A549 (cell line): Measurements from ENCODE around the gene HDLBP. TPM values are rescaled to one million over a fixed set of nuclear protein-coding genes. Genes with fewer than 3 reads are reported as not detected.

Experiments used
- ATAC-seq, 2 experiments: fragments of 200-7000 bp in 1 of 2; fragments of >200 bp in 1 of 2; cut with Nextera tagmentation in 1 of 2; cut with Tn5 transposase in 1 of 2; 3 replicates each; pipeline versions ENCODE4 v1.8.0 to v1.9.1; 2018 to 2020; ENCODE audit warnings: mild to moderate bottlenecking in 1 of 2, moderate library complexity in 1 of 2
- CTCF ChIA-PET: fragments of 300-600 bp; sonication (Branson Sonifier 250); formaldehyde crosslinking; extraction: SDS; loops from one replicate; lab custom pipeline; 2021; ENCODE audit warnings: antibody characterized with exemption, inconsistent platforms; lab: Yijun Ruan, JAX
- POLR2A ChIA-PET: fragments of 350-600 bp; formaldehyde crosslinking; extraction: SDS; loops from one replicate; lab custom pipeline; 2021; ENCODE audit warnings: antibody characterized with exemption, inconsistent platforms; lab: Yijun Ruan, JAX
- DNase-seq, 2 experiments: peaks; one replicate each; pipeline versions ENCODE4 v3.0.0 to v3.0.0-alpha.2; 2011 to 2016; ENCODE audit warnings: low read depth in 1 of 2, low spot score in 1 of 2
- FAIRE-seq: peaks from 2 replicates; lab custom pipeline; 2011; peaks lifted over from hg19 to GRCh38; lab: Jason Lieb, UNC
- H3K27ac ChIP-seq, 2 experiments: fragments of >200 bp; sonication (Bioruptor Twin); formaldehyde crosslinking; 3 replicates each; pipeline ENCODE4 v1.5.1; 2016 to 2017
- H3K4me1 ChIP-seq: fragments of >200 bp; sonication (Bioruptor Twin); formaldehyde crosslinking; 3 replicates; pipeline ENCODE4 v1.6.1; 2016
- H3K4me2 ChIP-seq: fragments of >200 bp; sonication (Bioruptor Twin); formaldehyde crosslinking; 3 replicates; pipeline ENCODE4 v1.6.1; 2016
- H3K4me3 ChIP-seq: fragments of >200 bp; sonication (Bioruptor Twin); formaldehyde crosslinking; 3 replicates; pipeline ENCODE4 v1.5.1; 2016
- H3K9me3 ChIP-seq: fragments of >200 bp; sonication (Bioruptor Twin); formaldehyde crosslinking; 3 replicates; pipeline ENCODE4 v1.6.1; 2016
- BHLHE40 ChIP-seq: IDR thresholded peaks from 2 replicates; pipeline ENCODE4 v1.6.1; 2012; ENCODE audit warnings: low read depth, low read length, inconsistent platforms
- CHD2 ChIP-seq: fragments of 150-350 bp; IDR thresholded peaks from 2 replicates; pipeline ENCODE4 v1.6.1; 2014; ENCODE audit warnings: low read length; ENCODE audit not compliant: partially characterized antibody
- CHD4 ChIP-seq: fragments of 200-600 bp; sonication (generic); IDR thresholded peaks from 2 replicates; pipeline ENCODE4 v1.6.1; 2016; ENCODE audit warnings: antibody characterized with exemption, mild to moderate bottlenecking, borderline replicate concordance
- EHF ChIP-seq: fragments of 250-450 bp; sonication (Bioruptor Pico); IDR thresholded peaks from 2 replicates; pipeline ENCODE4 v1.5.0; 2020; ENCODE audit warnings: mild to moderate bottlenecking
- EP300 ChIP-seq, 2 experiments: fragments of >200 bp; sonication (Bioruptor Twin); formaldehyde crosslinking; IDR thresholded peaks; 2 replicates in 1 of 2; 3 replicates in 1 of 2; pipeline ENCODE4 v1.6.1; 2016 to 2017
- FOSL2 ChIP-seq, 2 experiments: fragments of 450-650 bp in 1 of 2; fragments of >200 bp in 1 of 2; sonication (Bioruptor Twin) in 1 of 2; formaldehyde crosslinking; IDR thresholded peaks; 2 replicates each; pipeline versions ENCODE4 v1.5.0 to v1.6.1; 2016 to 2020; ENCODE audit warnings: mild to moderate bottlenecking in 1 of 2, moderate library complexity in 1 of 2
- GATA3 ChIP-seq: IDR thresholded peaks from 2 replicates; pipeline ENCODE4 v1.6.1; 2012; ENCODE audit warnings: borderline replicate concordance
- HOXA7 ChIP-seq: fragments of 250-450 bp; sonication (Bioruptor Pico); IDR thresholded peaks from 2 replicates; pipeline ENCODE4 v1.5.0; 2020; ENCODE audit warnings: mild to moderate bottlenecking, moderate library complexity
- HOXB13 ChIP-seq: fragments of 250-450 bp; sonication (Bioruptor Pico); IDR thresholded peaks from 2 replicates; pipeline ENCODE4 v1.5.0; 2020; ENCODE audit warnings: low read depth, mild to moderate bottlenecking, moderate library complexity
- KDM1A ChIP-seq: fragments of 200-600 bp; sonication (generic); IDR thresholded peaks from 2 replicates; pipeline ENCODE4 v1.6.1; 2016; ENCODE audit warnings: low read depth, mild to moderate bottlenecking
- KDM5A ChIP-seq: fragments of 200-600 bp; sonication (generic); IDR thresholded peaks from 2 replicates; pipeline ENCODE4 v1.6.1; 2016; ENCODE audit warnings: antibody characterized with exemption, mild to moderate bottlenecking
- MAFK ChIP-seq: fragments of 450-650 bp; IDR thresholded peaks from 2 replicates; pipeline ENCODE4 v1.6.1; 2014; ENCODE audit not compliant: partially characterized antibody
- NFE2L2 ChIP-seq: fragments of 150-350 bp; conservative IDR thresholded peaks from 2 replicates; pipeline ENCODE4 v1.6.1; 2014; ENCODE audit warnings: low read length
- NR3C1 ChIP-seq: fragments of >200 bp; sonication (Bioruptor Twin); formaldehyde crosslinking; IDR thresholded peaks from 3 replicates; pipeline ENCODE4 v1.6.1; 2017
- POLR2A ChIP-seq: IDR thresholded peaks from 2 replicates; pipeline ENCODE4 v1.6.1; 2012; ENCODE audit warnings: mild to moderate bottlenecking, low read length
- POLR2AphosphoS2 ChIP-seq: conservative IDR thresholded peaks from 2 replicates; pipeline ENCODE4 v1.6.1; 2012; ENCODE audit warnings: low read length, improper control_type of control experiment, inconsistent platforms
- RNF2 ChIP-seq: fragments of 200-600 bp; sonication (generic); IDR thresholded peaks from 2 replicates; pipeline ENCODE4 v1.6.1; 2016; ENCODE audit warnings: low read depth, mild to moderate bottlenecking, antibody characterized with exemption, moderate library complexity, borderline replicate concordance
- SREBF2 ChIP-seq: fragments of 450-650 bp; IDR thresholded peaks from 2 replicates; pipeline ENCODE4 v1.6.1; 2014; ENCODE audit warnings: mild to moderate bottlenecking, moderate library complexity
- ZNF302 ChIP-seq: fragments of 250-450 bp; sonication (Bioruptor Pico); IDR thresholded peaks from 2 replicates; pipeline ENCODE4 v1.9.0; 2021; ENCODE audit warnings: inconsistent platforms, mild to moderate bottlenecking, moderate library complexity
- WGBS: methylation state at CpG from one replicate; pipeline ENCODE4 v1.1.6; 2017; ENCODE audit errors: missing lambda C conversion rate; 5-methylcytosine and 5-hydroxymethylcytosine counted together
- polyA plus RNA-seq, 4 experiments: library from polyadenylated mRNA; depleted of rRNA in 3 of 4; stranded (reverse); fragments of >200 nt; fragmentation: RNase III in 1 of 4; extraction: RNeasy Plus Mini Kit Qiagen cat#74134 plus additional on column Dnase treatment in 1 of 4; gene quantifications; 2 replicates in 3 of 4; 3 replicates in 1 of 4; pipeline ENCODE4 v1.2.3, GENCODE V29; 2011 to 2017
- TF ChIP-seq, protein P1 (sequence below): fragments of 200-600 bp; sonication (generic); IDR thresholded peaks from 2 replicates; pipeline ENCODE4 v1.6.1; 2016; ENCODE audit warnings: antibody characterized with exemption, mild to moderate bottlenecking, moderate library complexity
- TF ChIP-seq, protein P2 (sequence below): fragments of >200 bp; sonication (Bioruptor Twin); formaldehyde crosslinking; IDR thresholded peaks from 3 replicates; pipeline ENCODE4 v1.6.1; 2016
- TF ChIP-seq, protein P3 (sequence below): IDR thresholded peaks from 2 replicates; pipeline ENCODE4 v1.6.1; 2012

Gene HDLBP
- polyA plus RNA-seq, 2 of the 4 experiments (the other 2 are of a cell fraction): 248 to 292 TPM

DNA sequence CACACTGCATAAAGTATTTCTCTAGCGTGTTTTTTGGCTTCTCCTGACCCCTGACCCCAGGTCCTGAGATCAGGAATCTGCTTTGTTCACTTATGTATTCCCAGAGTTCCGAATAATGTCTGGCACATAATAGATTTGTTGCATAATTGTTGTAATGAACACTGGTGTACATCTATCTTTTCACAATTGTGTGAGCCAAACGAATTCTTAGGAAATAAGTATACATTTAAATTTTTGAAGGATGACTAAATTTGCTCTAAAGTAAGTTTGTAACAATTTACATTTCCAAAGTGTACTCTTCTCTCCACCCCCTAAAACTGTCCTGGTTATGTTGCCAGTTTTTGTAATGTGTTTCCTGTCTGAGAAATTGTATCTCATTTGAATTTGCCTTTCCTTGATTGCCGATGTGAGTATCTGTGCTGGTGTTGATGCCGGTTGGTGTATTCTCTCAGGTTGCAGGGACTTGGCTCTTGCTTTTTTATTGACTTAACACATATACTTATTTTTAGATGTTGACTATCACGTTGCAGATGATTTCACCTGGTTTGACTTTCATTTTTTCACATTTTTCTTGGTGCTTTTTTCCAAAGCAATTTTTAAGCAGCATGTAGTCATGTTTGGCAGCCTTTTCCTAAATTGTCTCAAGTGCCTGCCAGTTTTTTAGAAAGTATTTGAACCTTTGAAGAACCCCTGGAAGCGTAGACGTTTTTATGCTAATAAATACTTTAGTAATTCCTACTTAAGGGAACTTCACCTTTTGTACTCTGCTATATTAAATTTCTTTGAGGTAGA, 24.6 kb upstream of the HDLBP start:
- no peak for ATAC-seq
- Histone ChIP-seq H3K4me1 (peaks cover 13% of the 10 kb centered on the region; the same call in 1 of the 3 replicates), H3K27ac (no peak overlapping the region), H3K4me2 (no peak overlapping the region), H3K4me3 (no peak overlapping the region), H3K9me3 (no peaks in the 10 kb centered on the region)
- TF ChIP-seq KDM5A (no peak), NR3C1 (no peak), POLR2AphosphoS2 (no peak), BHLHE40 (no peak), GATA3 (no peak), SREBF2 (no peak), ZNF302 (no peak)
- TF ChIP-seq, protein P1, sequence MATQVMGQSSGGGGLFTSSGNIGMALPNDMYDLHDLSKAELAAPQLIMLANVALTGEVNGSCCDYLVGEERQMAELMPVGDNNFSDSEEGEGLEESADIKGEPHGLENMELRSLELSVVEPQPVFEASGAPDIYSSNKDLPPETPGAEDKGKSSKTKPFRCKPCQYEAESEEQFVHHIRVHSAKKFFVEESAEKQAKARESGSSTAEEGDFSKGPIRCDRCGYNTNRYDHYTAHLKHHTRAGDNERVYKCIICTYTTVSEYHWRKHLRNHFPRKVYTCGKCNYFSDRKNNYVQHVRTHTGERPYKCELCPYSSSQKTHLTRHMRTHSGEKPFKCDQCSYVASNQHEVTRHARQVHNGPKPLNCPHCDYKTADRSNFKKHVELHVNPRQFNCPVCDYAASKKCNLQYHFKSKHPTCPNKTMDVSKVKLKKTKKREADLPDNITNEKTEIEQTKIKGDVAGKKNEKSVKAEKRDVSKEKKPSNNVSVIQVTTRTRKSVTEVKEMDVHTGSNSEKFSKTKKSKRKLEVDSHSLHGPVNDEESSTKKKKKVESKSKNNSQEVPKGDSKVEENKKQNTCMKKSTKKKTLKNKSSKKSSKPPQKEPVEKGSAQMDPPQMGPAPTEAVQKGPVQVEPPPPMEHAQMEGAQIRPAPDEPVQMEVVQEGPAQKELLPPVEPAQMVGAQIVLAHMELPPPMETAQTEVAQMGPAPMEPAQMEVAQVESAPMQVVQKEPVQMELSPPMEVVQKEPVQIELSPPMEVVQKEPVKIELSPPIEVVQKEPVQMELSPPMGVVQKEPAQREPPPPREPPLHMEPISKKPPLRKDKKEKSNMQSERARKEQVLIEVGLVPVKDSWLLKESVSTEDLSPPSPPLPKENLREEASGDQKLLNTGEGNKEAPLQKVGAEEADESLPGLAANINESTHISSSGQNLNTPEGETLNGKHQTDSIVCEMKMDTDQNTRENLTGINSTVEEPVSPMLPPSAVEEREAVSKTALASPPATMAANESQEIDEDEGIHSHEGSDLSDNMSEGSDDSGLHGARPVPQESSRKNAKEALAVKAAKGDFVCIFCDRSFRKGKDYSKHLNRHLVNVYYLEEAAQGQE: no peak
- TF ChIP-seq, protein P2, sequence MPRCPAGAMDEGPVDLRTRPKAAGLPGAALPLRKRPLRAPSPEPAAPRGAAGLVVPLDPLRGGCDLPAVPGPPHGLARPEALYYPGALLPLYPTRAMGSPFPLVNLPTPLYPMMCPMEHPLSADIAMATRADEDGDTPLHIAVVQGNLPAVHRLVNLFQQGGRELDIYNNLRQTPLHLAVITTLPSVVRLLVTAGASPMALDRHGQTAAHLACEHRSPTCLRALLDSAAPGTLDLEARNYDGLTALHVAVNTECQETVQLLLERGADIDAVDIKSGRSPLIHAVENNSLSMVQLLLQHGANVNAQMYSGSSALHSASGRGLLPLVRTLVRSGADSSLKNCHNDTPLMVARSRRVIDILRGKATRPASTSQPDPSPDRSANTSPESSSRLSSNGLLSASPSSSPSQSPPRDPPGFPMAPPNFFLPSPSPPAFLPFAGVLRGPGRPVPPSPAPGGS: no peak
- TF ChIP-seq, protein P3, sequence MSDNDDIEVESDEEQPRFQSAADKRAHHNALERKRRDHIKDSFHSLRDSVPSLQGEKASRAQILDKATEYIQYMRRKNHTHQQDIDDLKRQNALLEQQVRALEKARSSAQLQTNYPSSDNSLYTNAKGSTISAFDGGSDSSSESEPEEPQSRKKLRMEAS: no peak
- WGBS: 73% methylated on average over 8 of the region's 8 CpGs
- ChIA-PET POLR2A (no interaction called here), CTCF (interaction anchor here (0.6 to 0.8 kb wide), 2 partner anchors 19 to 125 kb away, joined by 3 read pairs; no protein-coding TSS in a partner anchor)
- no peak for FAIRE-seq
- DNase-seq: no peak

DNA sequence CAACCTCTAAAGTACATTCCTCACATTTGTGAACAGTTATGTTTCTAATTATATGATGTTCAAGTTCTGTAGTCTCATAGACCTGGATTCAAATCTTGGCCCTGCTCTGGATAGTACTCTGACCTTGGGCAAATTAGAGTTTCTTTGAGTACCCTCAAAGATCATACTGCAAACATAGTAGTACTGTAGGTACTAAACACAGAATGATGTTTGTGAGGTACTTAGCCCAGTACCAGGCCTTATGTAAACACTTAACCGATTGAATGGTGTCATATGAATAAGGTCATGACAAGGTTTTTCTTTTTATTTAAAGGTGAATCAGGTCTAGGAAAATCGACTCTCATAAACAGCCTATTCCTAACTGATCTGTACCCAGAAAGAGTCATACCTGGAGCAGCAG, 19.3 kb upstream of the HDLBP start:
- ChIA-PET CTCF (no interaction called here), POLR2A (no interaction called here)
- no peak overlapping the region for H3K4me2 ChIP-seq
- ATAC-seq (no peak), FAIRE-seq (no peak), DNase-seq (no peak)
- no peaks in the 10 kb centered on the region for H3K9me3 ChIP-seq
- no peak overlapping the region for H3K4me3 ChIP-seq
- H3K4me1 ChIP-seq: peaks cover 4% of the 10 kb centered on the region; the same call in 1 of the 3 replicates
- TF ChIP-seq RNF2 (no peak), HOXB13 (no peak), EP300 (IDR thresholded peaks at IDR 0.05) (no peak), ZNF302 (no peak), POLR2A (no peak), EHF (CRISPR knock-in tag) (no peak), CHD2 (no peak), HOXA7 (CRISPR knock-in tag) (no peak), FOSL2 (IDR thresholded peaks at IDR 0.05) (no peak), FOSL2 (CRISPR knock-in tag; IDR thresholded peaks at IDR 0.05) (no peak)
- H3K27ac ChIP-seq: no peak overlapping the region
- 17% methylated on average over 2 of the region's 2 CpGs for WGBS

DNA sequence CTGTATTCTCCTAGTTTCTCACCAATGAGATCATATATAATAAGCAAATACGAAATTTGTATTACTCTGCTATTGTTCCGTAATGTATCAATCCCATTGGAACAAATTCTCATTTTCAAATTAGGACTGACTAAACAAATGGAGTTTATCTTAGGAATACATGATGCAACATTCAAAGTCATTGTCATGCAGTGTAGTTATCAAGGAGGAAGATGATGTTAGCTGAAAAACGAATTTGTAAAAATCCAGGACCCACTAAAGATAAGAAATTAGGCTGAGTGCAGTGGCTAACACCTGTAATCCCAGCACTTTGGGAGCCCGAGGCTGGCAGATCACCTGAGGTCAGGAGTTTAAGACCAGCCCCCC, 15.1 kb upstream of the HDLBP start:
- DNase-seq: no peak
- ChIA-PET CTCF (interaction anchor here (0.8 kb wide), 1 partner anchor 15 kb away, joined by 3 read pairs; the partner anchor contains the start of genes HDLBP and SEPTIN2), POLR2A (no interaction called here)
- Histone ChIP-seq H3K4me1 (no peaks in the 10 kb centered on the region), H3K27ac (no peak overlapping the region), H3K4me3 (no peak overlapping the region), H3K9me3 (no peaks in the 10 kb centered on the region), H3K4me2 (no peak overlapping the region)
- TF ChIP-seq NFE2L2 (no peak), KDM1A (no peak), BHLHE40 (no peak), CHD4 (no peak), MAFK (no peak)
- ATAC-seq: no peak
- 93% methylated on average over 4 of the region's 4 CpGs for WGBS
- no peak for FAIRE-seq
